ENCODE data around the gene PFDN6. TPM values are rescaled to one million over a fixed set of nuclear protein-coding genes. Genes with fewer than 3 reads are reported as not detected.

Gene PFDN6
- total and polyA plus RNA-seq, 2 of the 13 experiments (the other 11 are each of a cell fraction or from before 2014, with no cell fraction given), result 75.5 to 87.0 TPM

DNA sequence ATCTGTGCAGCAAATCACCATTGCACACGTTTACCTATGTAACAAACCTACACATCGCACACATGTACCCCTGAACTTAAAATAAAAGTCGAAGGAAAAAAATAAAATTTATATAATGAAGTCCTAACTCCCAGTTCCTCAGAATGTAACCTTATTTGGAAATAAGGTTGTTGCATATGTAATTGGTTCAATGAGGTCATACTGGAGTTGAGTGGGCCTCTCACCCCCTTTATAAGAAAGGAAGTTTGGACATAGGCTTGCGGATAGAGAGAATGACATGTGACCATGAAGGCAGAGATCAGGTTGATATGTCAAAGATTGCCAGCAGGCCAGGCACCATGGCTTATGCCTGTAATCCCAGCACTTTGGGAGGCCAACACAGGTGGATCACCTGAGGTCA lies 44.3 kb downstream of the PFDN6 start:
- TF ChIP-seq, protein P1, sequence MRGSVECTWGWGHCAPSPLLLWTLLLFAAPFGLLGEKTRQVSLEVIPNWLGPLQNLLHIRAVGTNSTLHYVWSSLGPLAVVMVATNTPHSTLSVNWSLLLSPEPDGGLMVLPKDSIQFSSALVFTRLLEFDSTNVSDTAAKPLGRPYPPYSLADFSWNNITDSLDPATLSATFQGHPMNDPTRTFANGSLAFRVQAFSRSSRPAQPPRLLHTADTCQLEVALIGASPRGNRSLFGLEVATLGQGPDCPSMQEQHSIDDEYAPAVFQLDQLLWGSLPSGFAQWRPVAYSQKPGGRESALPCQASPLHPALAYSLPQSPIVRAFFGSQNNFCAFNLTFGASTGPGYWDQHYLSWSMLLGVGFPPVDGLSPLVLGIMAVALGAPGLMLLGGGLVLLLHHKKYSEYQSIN (CRISPR knock-in tag; IDR thresholded peaks at IDR 0.05; ENCODE audit: borderline replicate concordance), result no peak
- TF ChIP-seq ZNF747 (CRISPR knock-in tag; IDR thresholded peaks at IDR 0.05; ENCODE audit: borderline replicate concordance) (no peak), GATAD2A (CRISPR knock-in tag; IDR thresholded peaks at IDR 0.05) (no peak), PLRG1 (conservative IDR thresholded peaks at IDR 0.05) (no peak), ZNF839 (CRISPR knock-in tag; IDR thresholded peaks at IDR 0.05; ENCODE audit: borderline replicate concordance) (no peak), FOXK1 (CRISPR knock-in tag; IDR thresholded peaks at IDR 0.05; ENCODE audit: borderline replicate concordance, low read depth) (no peak), MAFG (CRISPR knock-in tag; IDR thresholded peaks at IDR 0.05) (no peak), MYC (CRISPR knock-in tag; IDR thresholded peaks at IDR 0.05; ENCODE audit: borderline replicate concordance) (no peak), BRD4 (CRISPR knock-in tag; IDR thresholded peaks at IDR 0.05) (no peak), SOX13 (IDR thresholded peaks at IDR 0.05) (no peak), SOX13 (CRISPR knock-in tag; conservative IDR thresholded peaks at IDR 0.05 in 1 of 2, IDR thresholded peaks at IDR 0.05 in 1 of 2) (no peak)
- TF ChIP-seq, protein P2, sequence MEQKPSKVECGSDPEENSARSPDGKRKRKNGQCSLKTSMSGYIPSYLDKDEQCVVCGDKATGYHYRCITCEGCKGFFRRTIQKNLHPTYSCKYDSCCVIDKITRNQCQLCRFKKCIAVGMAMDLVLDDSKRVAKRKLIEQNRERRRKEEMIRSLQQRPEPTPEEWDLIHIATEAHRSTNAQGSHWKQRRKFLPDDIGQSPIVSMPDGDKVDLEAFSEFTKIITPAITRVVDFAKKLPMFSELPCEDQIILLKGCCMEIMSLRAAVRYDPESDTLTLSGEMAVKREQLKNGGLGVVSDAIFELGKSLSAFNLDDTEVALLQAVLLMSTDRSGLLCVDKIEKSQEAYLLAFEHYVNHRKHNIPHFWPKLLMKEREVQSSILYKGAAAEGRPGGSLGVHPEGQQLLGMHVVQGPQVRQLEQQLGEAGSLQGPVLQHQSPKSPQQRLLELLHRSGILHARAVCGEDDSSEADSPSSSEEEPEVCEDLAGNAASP (CRISPR knock-in tag; IDR thresholded peaks at IDR 0.05; ENCODE audit: borderline replicate concordance), result no peak
- TF ChIP-seq, protein P3, sequence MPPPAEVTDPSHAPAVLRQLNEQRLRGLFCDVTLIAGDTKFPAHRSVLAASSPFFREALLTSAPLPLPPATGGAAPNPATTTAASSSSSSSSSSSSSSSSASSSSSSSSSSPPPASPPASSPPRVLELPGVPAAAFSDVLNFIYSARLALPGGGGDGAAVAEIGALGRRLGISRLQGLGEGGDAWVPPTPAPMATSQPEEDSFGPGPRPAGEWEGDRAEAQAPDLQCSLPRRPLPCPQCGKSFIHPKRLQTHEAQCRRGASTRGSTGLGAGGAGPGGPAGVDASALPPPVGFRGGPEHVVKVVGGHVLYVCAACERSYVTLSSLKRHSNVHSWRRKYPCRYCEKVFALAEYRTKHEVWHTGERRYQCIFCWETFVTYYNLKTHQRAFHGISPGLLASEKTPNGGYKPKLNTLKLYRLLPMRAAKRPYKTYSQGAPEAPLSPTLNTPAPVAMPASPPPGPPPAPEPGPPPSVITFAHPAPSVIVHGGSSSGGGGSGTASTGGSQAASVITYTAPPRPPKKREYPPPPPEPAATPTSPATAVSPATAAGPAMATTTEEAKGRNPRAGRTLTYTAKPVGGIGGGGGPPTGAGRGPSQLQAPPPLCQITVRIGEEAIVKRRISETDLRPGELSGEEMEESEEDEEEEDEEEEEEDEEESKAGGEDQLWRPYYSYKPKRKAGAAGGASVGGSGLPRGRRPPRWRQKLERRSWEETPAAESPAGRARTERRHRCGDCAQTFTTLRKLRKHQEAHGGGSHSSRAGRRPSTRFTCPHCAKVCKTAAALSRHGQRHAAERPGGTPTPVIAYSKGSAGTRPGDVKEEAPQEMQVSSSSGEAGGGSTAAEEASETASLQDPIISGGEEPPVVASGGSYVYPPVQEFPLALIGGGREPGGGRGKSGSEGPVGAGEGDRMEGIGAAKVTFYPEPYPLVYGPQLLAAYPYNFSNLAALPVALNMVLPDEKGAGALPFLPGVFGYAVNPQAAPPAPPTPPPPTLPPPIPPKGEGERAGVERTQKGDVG (CRISPR knock-in tag; IDR thresholded peaks at IDR 0.05; ENCODE audit: borderline replicate concordance), result no peak
- Histone ChIP-seq H3K27ac (ENCODE audit: extremely low read length, insufficient read depth, low read length) (no peak overlapping the region), H3K4me1 (ENCODE audit: insufficient read depth, low read length) (peaks cover 4% of the 10 kb centered on the region; the same call in 1 of the 2 replicates), H2AFZ (ENCODE audit: low read length) (no peak overlapping the region), H3K27me3 (ENCODE audit: control insufficient read depth in 1 of 2, insufficient read depth in 2 of 2, low read length in 2 of 2) (peaks cover 0 to 8% of the 10 kb centered on the region in 2 experiments; a peak in 2 of 5 replicates), H3K9me3 (ENCODE audit: low read length) (no peaks in the 10 kb centered on the region), H3K4me3 (replicated peaks in 1 of 3; ENCODE audit: insufficient read depth in 1 of 3, low read depth in 2 of 3, low read length in 3 of 3) (no peak overlapping the region), H3K79me2 (ENCODE audit: insufficient read depth, low read length) (no peaks in the 10 kb centered on the region), H3K9ac (ENCODE audit: insufficient read depth, low read depth, low read length) (no peak overlapping the region), H3K4me2 (ENCODE audit: low read depth, low read length) (no peak overlapping the region), H4K20me1 (ENCODE audit: insufficient read depth, low read length) (no peaks in the 10 kb centered on the region), H3K36me3 (replicated peaks in 1 of 2; ENCODE audit: control insufficient read depth in 1 of 2, insufficient read depth in 2 of 2, low read length in 2 of 2) (no peaks in the 10 kb centered on the region)
- ChIA-PET POLR2A (no interaction called here), CTCF (ENCODE audit: low intra/inter-chr PET ratio, low total read pairs) (no interaction called here)
- ATAC-seq (no peak), FAIRE-seq (no peak), DNase-seq (ENCODE audit: low spot score) (no peak)
- intact Hi-C loops (cut with micrococcal nuclease; ENCODE audit: unreplicated experiment), result no loop called here
- 86% methylated on average over 4 of the region's 4 CpGs for WGBS (ENCODE audit: low lambda C conversion rate)
- in situ Hi-C loops (cut with HindIII; ENCODE audit: extremely low pct_ligation_motif_present, low pct_unique_long_range_greater_than_20kb), result no loop called here
- no TSS peak for BruUV-seq (replicated peaks)
